LNCaP clone FGC (cell line): ENCODE data around the gene SDHAF2.
"Not testable (repeated sequence)": the region's sequence is repeated elsewhere in the genome, so short reads cannot be mapped to it uniquely, and the experiment has no call there.

Source experiments
- DNase-seq: peaks from one replicate; pipeline ENCODE4 v3.0.0-alpha.2; 2011; ENCODE audit warnings: low read depth
- H3K4me3 ChIP-seq: 2 replicates; pipeline ENCODE4 v1.5.1; 2011; ENCODE audit warnings: mild to moderate bottlenecking, low read depth, low read length, control low read depth
- TF ChIP-seq, protein P1 (sequence below): IDR thresholded peaks from 2 replicates; pipeline ENCODE4 v1.5.1; 2012; ENCODE audit warnings: mild to moderate bottlenecking; ENCODE audit not compliant: control insufficient read depth, insufficient read depth; ENCODE audit errors: extremely low read depth

Gene SDHAF2

DNA sequence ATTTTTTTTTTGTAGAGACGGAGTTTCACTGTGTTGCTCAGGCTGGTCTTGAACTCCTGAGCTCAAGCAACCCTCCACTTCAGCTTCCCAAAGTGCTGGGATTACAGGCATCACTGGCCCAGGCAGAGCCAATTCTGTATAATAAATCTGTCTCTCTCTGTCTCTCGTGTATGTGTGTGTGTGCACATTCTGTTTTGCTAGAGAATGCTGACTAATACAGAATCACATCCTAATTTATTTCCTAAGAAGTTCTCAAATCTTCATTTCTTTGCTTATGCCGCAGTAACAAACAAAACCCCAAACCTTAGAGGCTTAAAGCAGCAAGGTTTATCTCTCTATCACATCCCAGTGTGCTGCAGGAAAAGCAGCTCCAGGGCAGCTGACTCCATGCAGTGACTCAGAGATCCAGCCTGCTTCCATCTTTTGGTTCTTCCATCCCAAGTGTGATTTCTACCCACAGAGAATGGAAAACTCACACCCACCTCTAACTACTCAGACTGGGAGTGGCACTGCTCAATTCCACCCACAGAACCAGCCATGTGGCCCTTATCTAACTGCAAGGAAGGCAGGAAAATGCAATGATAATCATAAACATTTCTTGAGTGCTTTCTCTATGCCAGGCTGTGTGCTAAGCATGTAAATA lies 43.6 kb downstream of the SDHAF2 start:
- DNase-seq, result no peak
- TF ChIP-seq, protein P1, sequence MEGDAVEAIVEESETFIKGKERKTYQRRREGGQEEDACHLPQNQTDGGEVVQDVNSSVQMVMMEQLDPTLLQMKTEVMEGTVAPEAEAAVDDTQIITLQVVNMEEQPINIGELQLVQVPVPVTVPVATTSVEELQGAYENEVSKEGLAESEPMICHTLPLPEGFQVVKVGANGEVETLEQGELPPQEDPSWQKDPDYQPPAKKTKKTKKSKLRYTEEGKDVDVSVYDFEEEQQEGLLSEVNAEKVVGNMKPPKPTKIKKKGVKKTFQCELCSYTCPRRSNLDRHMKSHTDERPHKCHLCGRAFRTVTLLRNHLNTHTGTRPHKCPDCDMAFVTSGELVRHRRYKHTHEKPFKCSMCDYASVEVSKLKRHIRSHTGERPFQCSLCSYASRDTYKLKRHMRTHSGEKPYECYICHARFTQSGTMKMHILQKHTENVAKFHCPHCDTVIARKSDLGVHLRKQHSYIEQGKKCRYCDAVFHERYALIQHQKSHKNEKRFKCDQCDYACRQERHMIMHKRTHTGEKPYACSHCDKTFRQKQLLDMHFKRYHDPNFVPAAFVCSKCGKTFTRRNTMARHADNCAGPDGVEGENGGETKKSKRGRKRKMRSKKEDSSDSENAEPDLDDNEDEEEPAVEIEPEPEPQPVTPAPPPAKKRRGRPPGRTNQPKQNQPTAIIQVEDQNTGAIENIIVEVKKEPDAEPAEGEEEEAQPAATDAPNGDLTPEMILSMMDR, result no peak
- no peak overlapping the region for H3K4me3 ChIP-seq

DNA sequence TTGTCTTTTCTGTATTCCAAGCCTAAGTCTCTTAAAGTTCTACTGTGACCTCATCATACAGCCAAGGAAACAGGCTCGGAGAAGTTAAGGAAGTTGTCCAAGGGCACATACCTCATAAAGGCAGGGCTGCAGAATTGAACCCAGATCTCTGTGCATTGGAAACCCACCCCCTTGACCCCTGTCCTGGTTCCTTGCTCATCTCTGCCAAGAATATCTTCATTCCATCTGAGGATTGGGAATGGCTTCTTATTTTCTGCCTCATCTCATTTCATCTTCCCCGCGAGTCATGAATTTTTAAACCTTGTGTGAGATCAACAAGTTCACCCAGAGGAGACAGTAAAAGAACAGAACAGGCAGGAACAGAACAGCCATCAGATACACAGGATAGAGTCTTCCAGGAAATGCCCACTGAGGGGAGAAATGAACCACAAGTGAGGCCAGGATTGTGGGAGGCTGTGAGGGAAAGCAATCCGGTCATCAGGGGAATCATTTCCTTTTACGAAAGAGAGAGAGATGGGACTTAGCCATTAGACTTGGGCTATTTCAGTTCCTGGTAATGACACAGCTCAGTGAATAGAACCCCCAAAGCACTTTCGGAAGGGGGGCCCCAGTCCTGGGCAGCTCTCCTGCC lies 44.2 kb downstream of the SDHAF2 start:
- no peak overlapping the region for H3K4me3 ChIP-seq
- peak; percentile 40 for DNase-seq
- TF ChIP-seq, protein P1, result no peak

DNA sequence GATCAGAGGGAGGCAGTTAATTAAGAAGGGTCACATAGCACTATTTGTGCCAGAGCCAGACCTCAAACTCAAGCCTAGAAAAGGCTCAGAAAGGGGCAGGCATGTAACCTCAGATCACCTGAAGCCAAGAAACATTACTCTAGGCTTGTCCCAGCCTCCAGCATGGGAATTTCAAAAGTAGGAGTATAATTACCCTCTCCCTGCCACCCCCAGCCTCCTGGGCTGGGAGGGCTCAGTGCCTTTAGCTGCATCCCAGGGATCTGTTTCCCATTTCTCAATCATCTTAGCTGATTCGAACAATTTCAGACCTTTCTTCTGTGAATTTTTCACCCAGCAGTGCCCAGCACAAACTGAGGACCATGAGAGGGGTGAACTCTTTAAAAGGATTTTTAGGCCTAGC lies 45.5 kb downstream of the SDHAF2 start:
- TF ChIP-seq, protein P1, result no peak
- H3K4me3 ChIP-seq, result no peak overlapping the region

GRCh38 chr11:61476371-61476770 lies 46.4 kb downstream of the SDHAF2 start:
- no peak overlapping the region for H3K4me3 ChIP-seq
- TF ChIP-seq, protein P1, result no peak
- no peak for DNase-seq

More for the DNA sequence above, 45.5 kb downstream of the SDHAF2 start:
- no peak for DNase-seq

- TF ChIP-seq, protein P1, result no peak
- no peak overlapping the region for H3K4me3 ChIP-seq
- DNase-seq, result no peak
Observed at GRCh38 chr11:61477126-61477525, 47.2 kb downstream of the SDHAF2 start.

GRCh38 chr11:61477727-61478148 lies 47.8 kb downstream of the SDHAF2 start:
- DNase-seq, result no peak
- TF ChIP-seq, protein P1, result peak; percentile 79
- no peak overlapping the region for H3K4me3 ChIP-seq

DNA sequence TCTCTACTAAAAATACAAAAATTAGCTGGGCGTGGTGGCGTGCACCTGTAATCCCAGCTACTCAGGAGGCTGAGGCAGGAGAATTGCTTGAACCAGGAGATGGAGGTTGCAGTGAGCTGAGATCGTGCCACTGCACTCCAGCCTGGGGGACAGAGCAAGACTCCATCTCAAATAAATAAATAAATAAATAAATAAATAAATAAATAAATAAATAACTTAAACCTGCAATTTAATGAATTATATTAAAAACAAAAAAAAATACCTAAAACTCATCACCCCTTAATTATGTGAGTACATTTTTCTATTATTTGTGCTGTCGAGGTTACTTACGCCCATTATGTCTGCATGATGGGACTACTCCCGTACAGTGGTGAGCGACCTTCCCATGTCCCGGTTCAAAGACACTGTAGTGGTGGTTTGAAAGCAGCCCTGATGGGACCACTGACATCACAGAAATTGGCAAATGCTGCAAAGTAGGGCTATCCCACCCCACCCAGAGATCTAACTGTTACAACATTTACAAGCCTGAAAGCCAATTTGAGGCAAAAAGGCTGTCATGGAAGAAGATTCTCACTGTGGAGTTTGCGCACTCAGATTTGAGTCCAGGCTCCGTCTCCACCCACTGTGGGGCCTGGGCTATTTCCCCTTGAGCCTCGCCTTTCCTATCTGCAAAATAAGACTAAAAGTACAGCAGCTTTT lies 49.6 kb downstream of the SDHAF2 start:
- DNase-seq, H3K4me3 ChIP-seq: not testable (repeated sequence)
